CD4-positive, alpha-beta T cell treated with Interleukin-6 for 4 hours (primary cell): ENCODE measurements around the gene RNASEH2B.

Experiments used
- DNase-seq: peaks from one replicate; pipeline ENCODE4 v3.0.0-alpha.2; 2020; ENCODE audit warnings: mixed read lengths

RNASEH2B gene

GRCh38 chr13:51000061-51000460 is 90.5 kb downstream of the RNASEH2B start:
- DNase-seq = no peak

GRCh38 chr13:51000571-51001260 is 91.1 kb downstream of the RNASEH2B start:
- no peak for DNase-seq

- DNase-seq = no peak
Measured at GRCh38 chr13:51001335-51001734, 91.7 kb downstream of the RNASEH2B start.

- no peak for DNase-seq
Measured at GRCh38 chr13:51002736-51003135, 93.1 kb downstream of the RNASEH2B start.

GRCh38 chr13:51003642-51004041 is 94.1 kb downstream of the RNASEH2B start:
- DNase-seq = no peak

GRCh38 chr13:51004111-51004865 is 94.7 kb downstream of the RNASEH2B start:
- no peak for DNase-seq

GRCh38 chr13:51004918-51005460 is 95.4 kb downstream of the RNASEH2B start:
- no peak for DNase-seq

- no peak for DNase-seq
Measured at GRCh38 chr13:51005566-51005965, 96.0 kb downstream of the RNASEH2B start.
